K562 (cell line): Measurements from ENCODE around the gene TANGO6. TPM values are rescaled to one million over a fixed set of nuclear protein-coding genes. Genes with fewer than 3 reads are reported as not detected.

Experiments
- ARNT ChIP-seq, 2 experiments: fragments of 450-650 bp; IDR thresholded peaks; 2 replicates each; pipeline ENCODE4 v1.6.1; 2016; ENCODE audit warnings: mild to moderate bottlenecking in 1 of 2
- BRD9 ChIP-seq: fragments of 450-650 bp; IDR thresholded peaks from 2 replicates; pipeline ENCODE4 v1.6.1; 2018; ENCODE audit warnings: low read depth; ENCODE audit not compliant: partially characterized antibody
- CEBPB ChIP-seq: fragments of 450-650 bp; IDR thresholded peaks from 2 replicates; pipeline ENCODE4 v1.6.1; 2016; ENCODE audit warnings: missing genetic modification characterization, missing compliant biosample characterization
- CREB1 ChIP-seq, 2 experiments: sonication (generic) in 1 of 2; formaldehyde crosslinking in 1 of 2; IDR thresholded peaks; 2 replicates each; pipeline versions ENCODE4 v1.6.1 to v1.8.0; 2012 to 2022; ENCODE audit warnings: inconsistent platforms in 1 of 2, mild to moderate bottlenecking in 1 of 2, missing genetic modification reagents in 1 of 2, moderate library complexity in 1 of 2
- CTBP1 ChIP-seq: fragments of 450-650 bp; IDR thresholded peaks from 2 replicates; pipeline ENCODE4 v1.6.1; 2016; ENCODE audit warnings: borderline replicate concordance
- CXXC5 ChIP-seq: fragments of 250-450 bp; sonication (Bioruptor Pico); IDR thresholded peaks from 2 replicates; pipeline ENCODE4 v1.8.0; 2022; ENCODE audit warnings: inconsistent platforms, mild to moderate bottlenecking, moderate library complexity
- DEAF1 ChIP-seq: fragments of 450-650 bp; formaldehyde crosslinking; IDR thresholded peaks from 2 replicates; pipeline ENCODE4 v1.4.0; 2020; ENCODE audit warnings: mild to moderate bottlenecking, moderate library complexity
- DPF2 ChIP-seq: fragments of 450-650 bp; IDR thresholded peaks from 2 replicates; pipeline ENCODE4 v1.6.1; 2016
- E2F8 ChIP-seq: fragments of 450-650 bp; IDR thresholded peaks from 2 replicates; pipeline ENCODE4 v1.7.1; 2018; ENCODE audit warnings: mild to moderate bottlenecking, low read depth; ENCODE audit not compliant: partially characterized antibody
- GATAD2A ChIP-seq: fragments of 450-650 bp; IDR thresholded peaks from 2 replicates; pipeline ENCODE4 v1.6.1; 2017
- GTF2B ChIP-seq: IDR thresholded peaks from 2 replicates; pipeline ENCODE4 v1.6.1; 2011; ENCODE audit not compliant: insufficient read length; ENCODE audit errors: extremely low read depth
- NR2C1 ChIP-seq, 2 experiments: fragments of 450-650 bp; IDR thresholded peaks; 2 replicates each; pipeline ENCODE4 v1.6.1; 2017; ENCODE audit warnings: mild to moderate bottlenecking in 2 of 2, antibody characterized with exemption in 1 of 2, inconsistent platforms in 1 of 2, missing compliant biosample characterization in 1 of 2, missing genetic modification characterization in 1 of 2
- PRDM10 ChIP-seq: fragments of 450-650 bp; IDR thresholded peaks from 2 replicates; pipeline ENCODE4 v1.6.1; 2018; ENCODE audit not compliant: partially characterized antibody
- RAD51 ChIP-seq: fragments of 450-650 bp; IDR thresholded peaks from 2 replicates; pipeline ENCODE4 v1.7.1; 2016; ENCODE audit warnings: low read depth, mild to moderate bottlenecking, borderline replicate concordance
- TFAM ChIP-seq: fragments of 250-450 bp; sonication (Bioruptor Pico); conservative IDR thresholded peaks from 2 replicates; pipeline ENCODE4 v1.5.0; 2021; ENCODE audit warnings: mild to moderate bottlenecking, moderate library complexity
- TGIF2 ChIP-seq: sonication (generic); formaldehyde crosslinking; IDR thresholded peaks from 2 replicates; pipeline ENCODE4 v1.8.1; 2022; ENCODE audit warnings: mild to moderate bottlenecking, missing genetic modification reagents, moderate library complexity
- ZEB2 ChIP-seq: fragments of 450-650 bp; IDR thresholded peaks from 2 replicates; pipeline ENCODE4 v1.6.1; 2016
- ZNF133 ChIP-seq: fragments of 250-450 bp; sonication (Bioruptor Pico); IDR thresholded peaks from 2 replicates; pipeline ENCODE4 v1.4.0; 2020; ENCODE audit warnings: mild to moderate bottlenecking
- ZNF146 ChIP-seq: IDR thresholded peaks from one replicate; pipeline ENCODE4 v1.6.1; 2018; ENCODE audit warnings: missing compliant biosample characterization; ENCODE audit not compliant: unreplicated experiment
- ZNF830 ChIP-seq: fragments of 250-450 bp; sonication (Bioruptor Pico); IDR thresholded peaks from 2 replicates; pipeline ENCODE4 v1.5.0; 2021; ENCODE audit warnings: mild to moderate bottlenecking
- polyA plus RNA-seq, 8 experiments: library from polyadenylated mRNA; depleted of rRNA in 4 of 8; stranded (reverse) in 5 of 8; unstranded in 3 of 8; fragments of >200 nt; fragmentation: Nextera tagmentation in 2 of 8; fragmentation: Illumina TruSeq in 1 of 8; extraction: Ambion mirVana in 2 of 8; extraction: Trizol in 1 of 8; gene quantifications; 2 replicates each; pipeline versions ENCODE4 v1.2.1 to v1.2.3, GENCODE V29; 2011 to 2014; ENCODE audit warnings: inconsistent platforms in 1 of 8, missing spikeins in 1 of 8
- total RNA-seq, 7 experiments: library from RNA; depleted of rRNA in 6 of 7; stranded (reverse); fragments of >200 nt in 6 of 7; fragmentation: Illumina TruSeq in 2 of 7; extraction: Trizol in 2 of 7; gene quantifications; 2 replicates each; pipeline versions ENCODE4 v1.2.1 to v1.2.3, GENCODE V29; 2011 to 2021; ENCODE audit warnings: low replicate concordance in 1 of 7

The TANGO6 gene
- total and polyA plus RNA-seq, 9 of the 15 experiments (the other 6 are each of a cell fraction or from before 2014, with no cell fraction given) = 1.6 to 15.2 (median 9.6) TPM

- TF ChIP-seq E2F8 (peak; percentile 32), NR2C1 (IDR thresholded peaks at IDR 0.05) (no peak), NR2C1 (tag; IDR thresholded peaks at IDR 0.05) (peak; percentile 21; the same call in 1 of the 2 replicates), GATAD2A (peak; percentile 63; the same call in 1 of the 2 replicates), ZNF146 (no peak), ARNT (IDR thresholded peaks at IDR 0.05) (peak in 1 of 2 experiments; percentile 53; a peak in 2 of 4 replicates), BRD9 (peak; percentile 84), ZEB2 (no peak), DEAF1 (CRISPR knock-in tag) (0 out of 2 replicates have a peak, but pooled peaks have one; percentile 9), PRDM10 (peak; percentile 47), ZNF830 (CRISPR knock-in tag) (no peak), ZNF133 (CRISPR knock-in tag) (no peak), CTBP1 (peak; percentile 42; the same call in 1 of the 2 replicates), DPF2 (peak; percentile 75; the same call in 1 of the 2 replicates), GTF2B (no peak), CXXC5 (CRISPR knock-in tag) (peak; percentile 32), TFAM (CRISPR knock-in tag) (no peak), RAD51 (no peak), CREB1 (IDR thresholded peaks at IDR 0.05) (no peak), CREB1 (CRISPR knock-in tag; IDR thresholded peaks at IDR 0.05) (no peak), CEBPB (tag) (no peak), TGIF2 (CRISPR knock-in tag) (no peak)
Observed at GRCh38 chr16:68987734-68988457, 144.6 kb downstream of the TANGO6 start (continued).
